ENCODE measurements around the gene EIF5A. TPM values are rescaled to one million over a fixed set of nuclear protein-coding genes. Genes with fewer than 3 reads are reported as not detected.
A peak's percentile ranks its signal among the peaks of the same experiment; 100 is the strongest.

The EIF5A gene
- total RNA-seq, 1 experiment from 2014 or later, result 1,139 TPM

DNA sequence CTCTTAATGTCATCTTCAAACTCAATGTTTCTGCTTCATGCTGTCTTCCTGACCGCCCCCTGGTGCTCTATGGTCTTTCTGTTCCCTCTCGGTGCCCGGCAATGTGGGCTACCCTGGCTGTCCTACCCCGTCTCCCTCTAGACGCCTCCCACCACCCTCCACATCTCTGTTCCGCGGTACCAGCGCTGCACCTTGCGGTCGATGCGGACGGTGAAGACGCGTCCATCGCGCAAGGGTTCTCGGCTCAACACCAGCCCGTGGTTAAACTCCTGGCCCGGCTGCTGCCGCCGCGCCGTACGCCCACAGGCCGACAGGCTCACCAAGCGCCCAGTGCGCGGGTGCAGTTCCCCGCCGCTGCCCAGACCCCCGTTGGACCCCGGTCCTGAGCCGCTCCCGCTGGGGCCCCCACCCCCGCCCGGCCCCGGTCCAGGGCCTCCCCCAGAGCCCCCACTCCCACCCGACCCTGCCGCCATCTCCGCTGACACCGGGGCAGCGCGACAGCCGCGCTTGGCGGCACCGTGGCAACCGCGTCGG lies 21.5 kb downstream of the EIF5A start, which contains the start of gene NEURL4:
Gene NEURL4, minus strand, starts transcription at position 496 of the 534 bp plus-strand sequence. Its CDS starts 23 bp downstream, at position 473.
- no TSS peak for BruUV-seq (replicated peaks)
- DNase-seq (ENCODE audit: low read depth, low spot score), result no peak
- ChIA-PET POLR2A (interaction anchor here (0.9 to 2.0 kb wide), 9 partner anchors 14 to 255 kb away, joined by 3 to 11 read pairs (median 8); partner anchors contain the start of genes GABARAP, MPDU1, SLC2A4 and TMEM256), CTCF (interaction anchor here (0.6 to 2.2 kb wide), 13 partner anchors 13 to 713 kb away, joined by 3 to 12 read pairs (median 6); partner anchors contain the start of genes ACADVL, DLG4, GPS2 and SENP3), RAD21 (ENCODE audit: low non-redundant PET in 1 of 2, low total read pairs in 2 of 2, uncharacterized antibody in 2 of 2, unreplicated experiment in 2 of 2) (interaction anchor here (0.6 to 0.8 kb wide), 2 partner anchors 23 to 75 kb away, joined by 3 read pairs; partner anchors contain the start of gene TMEM256 (in 1 of the 2))
- H3K79me2 ChIP-seq (ENCODE audit: insufficient read depth, low read length), result peaks cover 20% of the 10 kb centered on the region; the same call in 1 of the 2 replicates
- no peaks in the 10 kb centered on the region for H3K9me2 ChIP-seq (ENCODE audit: insufficient read depth)
- H3K4me1 ChIP-seq (ENCODE audit: control insufficient read depth in 1 of 2, insufficient read depth in 2 of 2, low read length in 2 of 2), result peaks cover 3 to 29% of the 10 kb centered on the region in 2 experiments; a peak in 3 of 4 replicates
- intact Hi-C loops (cut with micrococcal nuclease), result no loop called here
- TF ChIP-seq, protein P1, sequence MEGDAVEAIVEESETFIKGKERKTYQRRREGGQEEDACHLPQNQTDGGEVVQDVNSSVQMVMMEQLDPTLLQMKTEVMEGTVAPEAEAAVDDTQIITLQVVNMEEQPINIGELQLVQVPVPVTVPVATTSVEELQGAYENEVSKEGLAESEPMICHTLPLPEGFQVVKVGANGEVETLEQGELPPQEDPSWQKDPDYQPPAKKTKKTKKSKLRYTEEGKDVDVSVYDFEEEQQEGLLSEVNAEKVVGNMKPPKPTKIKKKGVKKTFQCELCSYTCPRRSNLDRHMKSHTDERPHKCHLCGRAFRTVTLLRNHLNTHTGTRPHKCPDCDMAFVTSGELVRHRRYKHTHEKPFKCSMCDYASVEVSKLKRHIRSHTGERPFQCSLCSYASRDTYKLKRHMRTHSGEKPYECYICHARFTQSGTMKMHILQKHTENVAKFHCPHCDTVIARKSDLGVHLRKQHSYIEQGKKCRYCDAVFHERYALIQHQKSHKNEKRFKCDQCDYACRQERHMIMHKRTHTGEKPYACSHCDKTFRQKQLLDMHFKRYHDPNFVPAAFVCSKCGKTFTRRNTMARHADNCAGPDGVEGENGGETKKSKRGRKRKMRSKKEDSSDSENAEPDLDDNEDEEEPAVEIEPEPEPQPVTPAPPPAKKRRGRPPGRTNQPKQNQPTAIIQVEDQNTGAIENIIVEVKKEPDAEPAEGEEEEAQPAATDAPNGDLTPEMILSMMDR (IDR thresholded peaks at IDR 0.05 in 2 of 3, conservative IDR thresholded peaks at IDR 0.05 in 1 of 3; ENCODE audit: borderline replicate concordance in 1 of 3, insufficient read depth in 1 of 3, low read depth in 2 of 3, low read length in 2 of 3), result no peak
- TF ChIP-seq ZNF274 (IDR thresholded peaks at IDR 0.05; ENCODE audit: low read depth, low read length), result no peak
- TF ChIP-seq YY1 (IDR thresholded peaks at IDR 0.05; ENCODE audit: extremely low read depth, insufficient replicate concordance, low read depth, low read length), result peak; percentile 80
- peak; percentile 64; the same call in 1 of the 2 replicates for TF ChIP-seq ZFX (IDR thresholded peaks at IDR 0.05)
- TF ChIP-seq TCF7L2 (IDR thresholded peaks at IDR 0.05; ENCODE audit: borderline replicate concordance, extremely low read depth, insufficient read depth, insufficient read length), result no peak
- no peak for TF ChIP-seq EGR1 (IDR thresholded peaks at IDR 0.05; ENCODE audit: low read depth)
- H4K20me1 ChIP-seq (ENCODE audit: insufficient read depth), result no peaks in the 10 kb centered on the region
- peak within 1 kb of the TSS; percentile 98 to 99 for H3K4me3 ChIP-seq (replicated peaks in 1 of 2; ENCODE audit: low read depth in 1 of 2, low read length in 2 of 2)
- H3K27ac ChIP-seq (ENCODE audit: low read depth, low read length), result peak within 1 kb of the TSS; percentile 81
- ATAC-seq, result peak; percentile 29
- H3K9ac ChIP-seq (ENCODE audit: low read length), result peak within 1 kb of the TSS; percentile 93
- no peaks in the 10 kb centered on the region for H3K27me3 ChIP-seq (ENCODE audit: insufficient read depth, low read length)
- no peak within 1 kb of the TSS for H2AFZ ChIP-seq (ENCODE audit: low read depth, low read length, poor library complexity, severe bottlenecking)
- peaks cover under 1 to 13% of the 10 kb centered on the region in 2 experiments; a peak in 3 of 4 replicates for H3K36me3 ChIP-seq (ENCODE audit: control insufficient read depth in 1 of 2, insufficient read depth in 2 of 2, low read length in 2 of 2)
- peak within 1 kb of the TSS; percentile 77 for H3K4me2 ChIP-seq (ENCODE audit: low read length)
- H3K9me3 ChIP-seq (ENCODE audit: control insufficient read depth in 1 of 2, insufficient read depth in 1 of 2, low read depth in 1 of 2, low read length in 2 of 2), result no peaks in the 10 kb centered on the region

Measured in HCT116 (cell line).